ENCODE results near the gene CAPG. TPM values are rescaled to one million over a fixed set of nuclear protein-coding genes. Genes with fewer than 3 reads are reported as not detected.

CAPG gene
- total RNA-seq, 1 donor from 2014 or later = 165 TPM

GRCh38 chr2:85430752-85431569 is 20.8 kb upstream of the CAPG start:
- Histone ChIP-seq H3K27ac (no peak overlapping the region), H3K4me1 (peaks cover 27% of the 10 kb centered on the region), H3K27me3 (no peaks in the 10 kb centered on the region), H3K9me3 (no peaks in the 10 kb centered on the region), H3K4me3 (no peak overlapping the region), H3K36me3 (no peaks in the 10 kb centered on the region)
- DNase-seq (ENCODE audit: extremely low spot score in 2 of 2) = no peak
- no peak for TF ChIP-seq POLR2AphosphoS5 (IDR thresholded peaks at IDR 0.05; ENCODE audit: insufficient read depth in 1 of 2, low read depth in 1 of 2)
- intact Hi-C loops (cut with DNase I) = no loop called here

GRCh38 chr2:85429924-85430289 is 19.7 kb upstream of the CAPG start:
- no peak overlapping the region for H3K4me3 ChIP-seq
- intact Hi-C loops (cut with DNase I) = no loop called here

GRCh38 chr2:85429213-85429923 is 19.2 kb upstream of the CAPG start:
- intact Hi-C loops (cut with DNase I) = no loop called here
- Histone ChIP-seq H3K4me3 (no peak overlapping the region), H3K27ac (no peak overlapping the region), H3K27me3 (no peaks in the 10 kb centered on the region), H3K9me3 (no peaks in the 10 kb centered on the region), H3K4me1 (peaks cover 19% of the 10 kb centered on the region), H3K36me3 (no peaks in the 10 kb centered on the region)
- TF ChIP-seq POLR2AphosphoS5 (IDR thresholded peaks at IDR 0.05; ENCODE audit: insufficient read depth in 1 of 2, low read depth in 1 of 2) = no peak
- no peak for TF ChIP-seq POLR2A (IDR thresholded peaks at IDR 0.05)
- TF ChIP-seq CTCF (IDR thresholded peaks at IDR 0.05) = no peak
- no peak for DNase-seq (ENCODE audit: extremely low spot score in 2 of 2)

More at GRCh38 chr2:85429924-85430289, 19.7 kb upstream of the CAPG start:
- Histone ChIP-seq H3K9me3 (no peaks in the 10 kb centered on the region), H3K4me1 (peaks cover 25% of the 10 kb centered on the region), H3K27ac (no peak overlapping the region), H3K27me3 (no peaks in the 10 kb centered on the region), H3K36me3 (no peaks in the 10 kb centered on the region)
- TF ChIP-seq POLR2AphosphoS5 (IDR thresholded peaks at IDR 0.05; ENCODE audit: insufficient read depth in 1 of 2, low read depth in 1 of 2) (no peak), POLR2A (IDR thresholded peaks at IDR 0.05) (no peak), CTCF (IDR thresholded peaks at IDR 0.05) (no peak)
- no peak for DNase-seq (ENCODE audit: extremely low spot score in 2 of 2)

- no peak for DNase-seq (ENCODE audit: extremely low spot score in 2 of 2)
- H3K4me1 ChIP-seq = peaks cover 10% of the 10 kb centered on the region
- TF ChIP-seq POLR2AphosphoS5 (IDR thresholded peaks at IDR 0.05; ENCODE audit: insufficient read depth in 1 of 2, low read depth in 1 of 2) = no peak
- TF ChIP-seq POLR2A (IDR thresholded peaks at IDR 0.05) = no peak
- no peak for TF ChIP-seq CTCF (IDR thresholded peaks at IDR 0.05)
- no peak overlapping the region for H3K27ac ChIP-seq
- no peak overlapping the region for H3K4me3 ChIP-seq
- H3K27me3 ChIP-seq = no peaks in the 10 kb centered on the region
- intact Hi-C loops (cut with DNase I) = no loop called here
- H3K9me3 ChIP-seq = no peaks in the 10 kb centered on the region
- no peaks in the 10 kb centered on the region for H3K36me3 ChIP-seq
Observed at GRCh38 chr2:85428343-85428881, 18.2 kb upstream of the CAPG start.

GRCh38 chr2:85427300-85427835 is 17.2 kb upstream of the CAPG start:
- no peak overlapping the region for H3K27ac ChIP-seq
- intact Hi-C loops (cut with DNase I) = no loop called here

More at GRCh38 chr2:85427300-85427835, 17.2 kb upstream of the CAPG start:
- no peak for DNase-seq (ENCODE audit: extremely low spot score in 2 of 2)
- no peak overlapping the region for H3K4me3 ChIP-seq
- H3K4me1 ChIP-seq = no peaks in the 10 kb centered on the region
- no peaks in the 10 kb centered on the region for H3K27me3 ChIP-seq
- no peak for TF ChIP-seq CTCF (IDR thresholded peaks at IDR 0.05)
- no peak for TF ChIP-seq POLR2A (IDR thresholded peaks at IDR 0.05)
- no peak for TF ChIP-seq POLR2AphosphoS5 (IDR thresholded peaks at IDR 0.05; ENCODE audit: insufficient read depth in 1 of 2, low read depth in 1 of 2)
- H3K36me3 ChIP-seq = no peaks in the 10 kb centered on the region
- no peaks in the 10 kb centered on the region for H3K9me3 ChIP-seq

Data from vagina (tissue), 2 donors.